ENCODE measurements around the gene DPEP1. TPM values are rescaled to one million over a fixed set of nuclear protein-coding genes. Genes with fewer than 3 reads are reported as not detected.

DPEP1 gene
- polyA plus RNA-seq (0.09 to 0.13 TPM in 2 of 3 replicates, not detected in the other), polyA minus RNA-seq (not detected in 3 replicates)
- not detected for polyA plus RNA-seq (2011; ENCODE audit: low read depth)
- polyA plus RNA-seq (2011; cell fraction: cytosol; rRNA removed) = not detected in 2 replicates
- not detected in 2 replicates for polyA plus RNA-seq (2011; cell fraction: nucleus; rRNA removed)
- polyA plus RNA-seq (2012; ENCODE audit: low replicate concordance) = not detected in 2 replicates
- not detected for polyA minus RNA-seq (2011; cell fraction: cytosol; rRNA and poly(A)+ RNA removed)
- not detected in 2 replicates for polyA minus RNA-seq (2011; cell fraction: nucleus; rRNA and poly(A)+ RNA removed)

- H3K4me1 ChIP-seq (ENCODE audit: control insufficient read depth, extremely low read depth, insufficient read depth, low read length) = peaks cover 6% of the 10 kb centered on the region
- H3K4me2 ChIP-seq (ENCODE audit: control insufficient read depth, extremely low read depth, insufficient read depth, low read depth, low read length) = no peak within 1 kb of the TSS
- no peak within 1 kb of the TSS for H3K4me3 ChIP-seq (ENCODE audit: control insufficient read depth in 2 of 3, extremely low read depth in 1 of 3, insufficient read depth in 2 of 3, low read depth in 1 of 3, low read length in 3 of 3)
- H3K36me3 ChIP-seq (ENCODE audit: control insufficient read depth in 2 of 2, extremely low read depth in 1 of 2, insufficient read depth in 2 of 2, low read length in 2 of 2) = no peaks in the 10 kb centered on the region
- dilution Hi-C loops (cut with MboI; ENCODE audit: extremely low pct_ligation_motif_present, low sequenced_read_pairs) = no loop called here
- no peak within 1 kb of the TSS for H2AFZ ChIP-seq (ENCODE audit: control insufficient read depth, low read length)
- no peaks in the 10 kb centered on the region for H3K79me2 ChIP-seq (ENCODE audit: control insufficient read depth, insufficient read depth, low read length)
- peaks cover 5% of the 10 kb centered on the region for H3K27me3 ChIP-seq (ENCODE audit: control insufficient read depth, extremely low read depth, insufficient read depth, low read length)
- H4K20me1 ChIP-seq (ENCODE audit: control insufficient read depth, extremely low read depth, insufficient read depth, low read length) = no peaks in the 10 kb centered on the region
- no peak for FAIRE-seq
- no peaks in the 10 kb centered on the region for H3K9me3 ChIP-seq (ENCODE audit: control insufficient read depth, low read depth, low read length)
- H3K9me1 ChIP-seq (ENCODE audit: control insufficient read depth, extremely low read depth, insufficient read depth, low read length) = no peaks in the 10 kb centered on the region
- DNase-seq (ENCODE audit: low read depth, low spot score) = no peak
- H3K27ac ChIP-seq (ENCODE audit: control insufficient read depth, insufficient read depth, low read length) = no peak within 1 kb of the TSS
- no peak for TF ChIP-seq EZH2 (IDR thresholded peaks at IDR 0.05; ENCODE audit: low read length)
- no peak for TF ChIP-seq CTCF (optimal IDR thresholded peaks at IDR 0.05 in 1 of 3, IDR thresholded peaks at IDR 0.05 in 1 of 3, conservative IDR thresholded peaks at IDR 0.05 in 1 of 3; ENCODE audit: extremely low read depth in 1 of 3, insufficient read depth in 2 of 3, low read length in 3 of 3)
- H3K9ac ChIP-seq (ENCODE audit: control insufficient read depth, extremely low read depth, insufficient read depth, low read length) = no peak within 1 kb of the TSS
Measured at GRCh38 chr16:89613231-89613953, at the start of gene DPEP1. TSS of gene DPEP1 (plus strand) at chr16:89613642. CDS start at chr16:89630411, 16,769 bp downstream.

GRCh38 chr16:89564476-89565255 is 48.8 kb upstream of the DPEP1 start:
- H3K4me3 ChIP-seq (ENCODE audit: control insufficient read depth in 2 of 3, extremely low read depth in 1 of 3, insufficient read depth in 2 of 3, low read depth in 1 of 3, low read length in 3 of 3) = no peak overlapping the region
- dilution Hi-C loops (cut with MboI; ENCODE audit: extremely low pct_ligation_motif_present, low sequenced_read_pairs) = no loop called here
- peak overlapping the region; percentile 99 for H3K4me2 ChIP-seq (ENCODE audit: control insufficient read depth, extremely low read depth, insufficient read depth, low read depth, low read length)
- no peak for FAIRE-seq
- H3K36me3 ChIP-seq (ENCODE audit: control insufficient read depth in 2 of 2, extremely low read depth in 1 of 2, insufficient read depth in 2 of 2, low read length in 2 of 2) = peaks cover 20 to 38% of the 10 kb centered on the region in 2 experiments
- peaks cover 48% of the 10 kb centered on the region for H4K20me1 ChIP-seq (ENCODE audit: control insufficient read depth, extremely low read depth, insufficient read depth, low read length)
- peaks cover 13% of the 10 kb centered on the region for H3K9me1 ChIP-seq (ENCODE audit: control insufficient read depth, extremely low read depth, insufficient read depth, low read length)
- no peak overlapping the region for H3K27ac ChIP-seq (ENCODE audit: control insufficient read depth, insufficient read depth, low read length)
- H3K9me3 ChIP-seq (ENCODE audit: control insufficient read depth, low read depth, low read length) = no peaks in the 10 kb centered on the region
- TF ChIP-seq EZH2 (IDR thresholded peaks at IDR 0.05; ENCODE audit: low read length) (no peak), CTCF (optimal IDR thresholded peaks at IDR 0.05 in 1 of 3, IDR thresholded peaks at IDR 0.05 in 1 of 3, conservative IDR thresholded peaks at IDR 0.05 in 1 of 3; ENCODE audit: extremely low read depth in 1 of 3, insufficient read depth in 2 of 3, low read length in 3 of 3) (no peak)
- no peak for DNase-seq (ENCODE audit: low read depth, low spot score)
- H2AFZ ChIP-seq (ENCODE audit: control insufficient read depth, low read length) = no peak overlapping the region
- H3K27me3 ChIP-seq (ENCODE audit: control insufficient read depth, extremely low read depth, insufficient read depth, low read length) = peaks cover under 1% of the 10 kb centered on the region
- H3K79me2 ChIP-seq (ENCODE audit: control insufficient read depth, insufficient read depth, low read length) = peaks cover 39% of the 10 kb centered on the region
- peak overlapping the region; percentile 97 for H3K9ac ChIP-seq (ENCODE audit: control insufficient read depth, extremely low read depth, insufficient read depth, low read length)
- peaks cover 46% of the 10 kb centered on the region for H3K4me1 ChIP-seq (ENCODE audit: control insufficient read depth, extremely low read depth, insufficient read depth, low read length)

All from keratinocyte (primary cell).